HG03045 (cell line): ENCODE data around the gene SIGLEC11.

Source experiments
- ATAC-seq: cut with Tn5 transposase; IDR thresholded peaks from one replicate; pipeline ENCODE4 v1.9.1; 2021; ENCODE audit warnings: mild to moderate bottlenecking, moderate library complexity; ENCODE audit not compliant: unreplicated experiment

Gene SIGLEC11

GRCh38 chr19:49907745-49908446, 53.1 kb downstream of the SIGLEC11 start:
- ATAC-seq = no peak

- no peak for ATAC-seq
These were observed 54.0 kb downstream of the SIGLEC11 start for GRCh38 chr19:49906879-49907564.

GRCh38 chr19:49904136-49904535, 56.8 kb downstream of the SIGLEC11 start:
- ATAC-seq = no peak
